HG02973 (cell line): ENCODE results near the gene HIC2.
"Not testable (repeated sequence)": the region's sequence is repeated elsewhere in the genome, so short reads cannot be mapped to it uniquely, and the experiment has no call there.

Source experiments
- ATAC-seq: cut with Tn5 transposase; IDR thresholded peaks from one replicate; pipeline ENCODE4 v1.9.1; 2021; ENCODE audit warnings: moderate library complexity; ENCODE audit not compliant: unreplicated experiment

HIC2 gene

DNA sequence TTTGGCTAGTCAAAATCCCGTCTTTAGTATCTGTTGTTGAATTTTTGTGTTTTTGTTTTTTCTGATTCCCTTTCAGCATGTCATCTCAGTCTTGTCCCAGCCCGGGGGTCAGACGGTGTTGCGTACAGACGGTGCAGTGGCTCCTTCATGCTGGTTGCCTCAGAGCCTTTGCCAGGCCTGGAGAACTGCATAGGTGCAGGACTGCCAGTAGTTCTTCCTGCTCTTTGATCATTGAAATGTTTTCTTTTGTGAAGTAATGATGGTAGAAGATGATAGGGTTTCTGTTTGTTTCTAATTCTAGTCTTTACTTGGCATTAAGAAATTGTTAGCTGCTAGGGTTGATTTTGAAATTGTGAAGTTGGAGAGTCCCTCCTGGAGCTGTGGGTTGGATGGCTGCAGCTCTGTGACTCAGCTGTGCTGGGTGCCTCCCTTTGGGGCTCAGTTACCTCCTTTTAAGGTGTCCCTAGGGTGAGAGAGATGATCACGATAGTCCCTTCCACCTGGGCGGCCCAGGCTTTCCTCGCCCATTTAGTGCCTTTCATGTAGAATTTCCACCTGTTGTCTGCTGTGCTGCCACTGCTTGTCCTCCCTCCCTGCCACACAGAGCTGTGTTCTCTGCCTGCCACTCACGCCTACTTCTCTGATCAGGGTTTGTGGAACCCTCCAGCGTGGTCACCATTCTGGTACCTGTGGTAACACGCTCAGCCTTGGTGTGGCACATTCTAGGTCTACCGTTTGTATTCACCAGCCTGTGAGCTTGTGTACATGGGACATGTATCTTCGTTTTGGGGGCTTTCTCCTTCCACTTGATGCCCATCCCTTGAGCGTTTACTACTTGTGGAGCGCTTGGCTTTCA lies 17.4 kb downstream of the HIC2 start:
- ATAC-seq, result not testable (repeated sequence)

DNA sequence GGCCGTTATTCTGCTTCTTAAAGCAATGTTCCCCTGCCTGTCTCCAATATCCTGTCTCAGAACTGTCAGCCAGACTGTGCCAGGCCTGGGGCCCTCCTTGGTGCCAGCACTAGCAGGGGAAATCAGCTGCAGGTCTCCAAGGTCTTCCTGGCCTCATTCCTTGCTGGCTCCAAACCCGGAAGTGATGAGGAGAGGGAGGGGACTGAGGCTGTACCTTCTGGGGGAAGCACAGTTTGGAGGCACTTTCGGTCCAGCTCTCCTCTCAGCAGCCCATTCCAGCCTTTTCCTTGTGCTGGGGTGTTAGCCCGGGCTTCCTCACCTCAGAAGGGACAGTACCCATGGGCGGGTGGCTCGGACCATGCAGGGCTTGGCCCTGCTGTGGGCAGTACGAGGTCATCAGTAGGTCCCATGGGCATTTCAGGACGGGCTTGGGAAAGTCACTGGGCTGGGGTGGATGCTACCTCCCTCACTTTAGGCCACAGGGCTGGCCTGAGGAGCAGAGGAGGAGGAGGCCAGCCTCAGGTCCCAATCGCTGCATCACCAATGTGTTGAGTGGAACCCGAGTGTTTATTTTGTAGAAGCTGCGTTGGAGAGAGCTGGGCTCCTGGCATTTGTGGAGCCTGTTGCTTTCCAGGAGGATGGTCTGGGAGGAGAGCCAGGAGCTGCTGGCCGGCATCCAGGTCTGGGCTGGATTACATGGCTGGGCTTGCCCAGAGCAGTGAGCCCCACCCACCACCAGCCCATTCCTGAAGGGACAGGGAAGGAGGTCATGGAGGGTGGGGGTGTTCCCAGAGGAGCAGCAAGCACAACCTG lies 19.0 kb downstream of the HIC2 start:
- ATAC-seq, result not testable (repeated sequence)

DNA sequence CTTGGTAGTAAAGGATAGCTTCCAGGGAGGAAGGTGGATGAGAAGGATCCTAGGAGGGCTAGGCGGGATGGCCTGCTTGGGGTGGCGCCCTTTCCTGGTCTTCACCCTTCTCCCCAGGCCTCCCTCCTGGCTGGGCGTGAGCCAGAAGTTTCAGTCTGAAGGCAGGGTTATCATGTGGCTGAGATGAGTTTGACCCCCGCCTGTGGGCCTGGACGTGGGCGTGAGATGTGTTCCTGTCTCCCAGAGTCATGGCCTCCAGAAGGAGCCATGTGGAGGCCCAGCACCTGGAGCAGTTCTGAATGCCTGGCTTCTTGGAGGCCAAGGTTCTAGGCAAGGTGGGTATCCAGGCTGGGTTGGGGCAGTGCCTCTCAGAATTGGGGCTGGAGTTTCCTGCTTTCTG lies 20.8 kb downstream of the HIC2 start:
- ATAC-seq, result not testable (repeated sequence)

DNA sequence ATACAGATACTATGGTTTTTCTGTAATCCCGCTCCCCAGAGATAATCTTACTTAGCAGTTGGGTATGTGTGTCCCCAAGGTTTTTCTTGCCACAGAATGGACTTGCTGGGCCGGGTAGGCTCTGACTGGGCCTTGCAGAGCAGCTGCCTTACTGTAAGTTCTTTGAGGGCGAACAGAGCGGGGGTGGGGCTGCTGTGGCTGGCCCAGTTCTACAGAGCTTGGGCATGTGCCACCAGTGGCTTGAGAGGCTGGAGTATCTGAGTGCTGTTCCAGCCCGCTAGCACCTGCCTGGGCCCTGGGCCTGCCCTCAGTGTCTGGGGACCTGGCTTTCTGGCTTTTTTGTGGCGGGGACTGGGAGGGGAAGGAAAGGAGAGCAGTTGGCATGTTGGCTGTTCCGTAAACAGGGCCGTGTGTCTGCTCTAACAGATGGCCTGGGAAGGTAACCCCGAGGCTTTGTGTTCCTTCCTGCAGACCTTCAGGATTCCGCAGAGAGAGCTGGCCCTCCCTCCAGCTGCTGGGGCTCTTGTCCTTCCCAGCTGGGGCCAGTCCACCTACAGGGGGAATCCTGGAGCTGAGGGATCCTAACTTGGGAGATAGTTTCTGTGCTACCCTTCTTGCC lies 23.0 kb downstream of the HIC2 start:
- ATAC-seq, result not testable (repeated sequence)

DNA sequence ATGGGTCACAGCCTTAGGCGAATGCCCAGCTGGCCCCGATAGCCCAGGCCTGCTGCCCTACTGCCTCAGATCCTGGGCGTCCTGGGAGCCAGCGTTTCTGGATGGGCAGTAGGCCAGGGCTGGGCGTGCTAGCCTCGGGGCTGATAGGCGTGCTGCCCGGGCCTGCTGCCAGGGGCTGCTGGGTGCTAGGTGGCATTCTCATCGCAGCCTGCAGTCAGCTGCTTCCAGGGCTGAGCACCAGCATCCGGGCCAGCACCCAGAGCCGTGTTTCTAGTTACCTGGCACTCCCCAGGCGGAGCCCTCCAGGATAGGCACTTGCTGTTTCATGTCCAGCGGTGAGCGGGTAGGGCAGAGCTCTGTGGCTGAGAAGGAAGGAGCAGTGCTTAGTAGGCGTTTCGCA lies 23.5 kb downstream of the HIC2 start:
- ATAC-seq, result not testable (repeated sequence)

DNA sequence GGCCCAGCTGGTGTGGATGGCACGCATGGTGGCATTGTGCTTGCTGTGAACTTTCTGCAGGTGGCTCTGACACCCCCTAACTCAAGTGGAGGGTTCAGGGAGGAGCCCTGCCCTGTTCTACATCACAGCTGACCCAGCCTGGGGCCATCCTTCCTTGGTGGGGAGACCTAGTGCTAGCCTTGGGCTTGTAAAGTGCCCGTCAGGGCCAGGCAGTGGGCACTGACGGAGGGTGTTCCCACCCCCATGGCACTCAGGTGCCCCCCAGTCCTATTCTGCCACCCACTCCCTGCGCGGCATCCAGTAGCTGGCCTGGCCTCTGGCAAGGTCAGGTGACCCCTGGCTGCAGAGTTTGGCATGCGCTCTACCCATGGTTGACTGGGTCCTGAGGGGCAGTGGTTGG lies 24.0 kb downstream of the HIC2 start:
- not testable (repeated sequence) for ATAC-seq

DNA sequence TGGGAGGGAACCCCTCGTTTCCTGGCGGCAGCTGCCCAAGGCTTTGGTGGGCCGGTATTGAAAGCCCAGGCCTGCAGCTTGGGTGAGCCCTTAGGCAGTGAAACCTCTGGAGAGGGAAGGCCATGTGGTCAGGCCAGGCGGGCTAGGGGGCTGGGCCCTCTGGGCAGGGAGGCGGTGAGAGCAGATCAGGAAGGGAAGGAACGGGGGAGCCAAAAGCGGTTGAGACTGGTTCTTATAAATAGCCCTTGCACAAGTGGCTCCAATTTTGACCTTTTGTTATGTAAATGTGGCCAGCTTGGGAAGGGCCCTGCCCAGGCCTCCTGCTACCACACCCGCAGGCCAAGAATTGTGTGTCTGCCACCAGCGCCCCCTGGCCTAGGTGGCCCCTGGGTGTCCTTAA lies 25.0 kb downstream of the HIC2 start:
- not testable (repeated sequence) for ATAC-seq

DNA sequence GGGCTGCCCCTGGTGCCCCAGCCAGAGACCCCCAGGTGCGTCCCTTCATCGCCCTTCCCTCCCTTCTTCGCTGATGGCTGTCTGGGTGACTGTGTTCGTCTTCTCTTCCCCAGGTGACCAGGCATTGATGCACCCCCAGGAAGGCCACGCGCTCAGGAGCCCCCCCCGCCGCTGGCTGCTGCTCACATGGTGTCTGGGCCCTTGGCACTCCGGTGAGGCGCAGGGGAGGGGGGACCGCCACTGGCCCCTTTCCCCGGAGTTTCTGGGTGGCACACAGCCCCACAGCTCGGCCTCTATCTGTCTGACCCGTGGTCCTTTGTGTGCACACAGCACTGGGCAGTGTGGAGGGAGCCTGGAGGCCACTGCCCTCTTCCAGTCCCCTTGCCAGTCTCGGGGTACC lies 25.5 kb downstream of the HIC2 start:
- ATAC-seq, result not testable (repeated sequence)

DNA sequence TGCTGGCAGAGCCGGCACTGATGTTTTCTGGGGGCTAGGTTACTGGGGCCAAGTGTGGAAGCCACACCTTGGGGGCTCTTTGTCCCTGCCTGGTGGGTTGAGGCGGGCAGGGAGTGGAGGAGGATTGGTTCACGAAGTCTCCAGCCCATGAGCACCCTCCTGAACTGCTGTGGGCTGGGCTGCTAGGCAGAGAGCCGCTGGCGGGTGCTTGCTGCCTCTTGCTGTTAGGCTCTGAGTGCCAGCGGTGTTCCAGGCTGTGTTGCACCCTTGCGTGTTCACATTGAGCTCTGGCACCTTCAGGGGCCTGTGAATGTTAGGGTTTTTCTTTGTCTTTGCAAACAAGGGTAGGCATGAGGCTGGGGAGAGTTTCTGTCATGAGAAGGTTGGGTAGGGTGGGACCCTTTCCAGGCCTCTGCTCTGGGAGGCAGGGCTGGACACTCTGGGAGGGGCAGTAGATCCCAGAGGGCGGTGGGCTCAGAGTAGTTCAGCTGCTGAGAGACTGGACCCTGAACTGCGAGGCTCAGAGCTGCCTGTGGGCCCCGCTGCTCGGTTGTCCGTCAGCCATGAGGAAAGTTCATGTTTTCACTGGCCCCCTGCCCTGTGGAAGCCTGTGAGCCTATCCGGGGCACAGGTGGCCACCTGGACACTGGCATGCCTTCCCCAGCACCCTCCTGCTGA lies 26.0 kb downstream of the HIC2 start:
- ATAC-seq, result no peak

DNA sequence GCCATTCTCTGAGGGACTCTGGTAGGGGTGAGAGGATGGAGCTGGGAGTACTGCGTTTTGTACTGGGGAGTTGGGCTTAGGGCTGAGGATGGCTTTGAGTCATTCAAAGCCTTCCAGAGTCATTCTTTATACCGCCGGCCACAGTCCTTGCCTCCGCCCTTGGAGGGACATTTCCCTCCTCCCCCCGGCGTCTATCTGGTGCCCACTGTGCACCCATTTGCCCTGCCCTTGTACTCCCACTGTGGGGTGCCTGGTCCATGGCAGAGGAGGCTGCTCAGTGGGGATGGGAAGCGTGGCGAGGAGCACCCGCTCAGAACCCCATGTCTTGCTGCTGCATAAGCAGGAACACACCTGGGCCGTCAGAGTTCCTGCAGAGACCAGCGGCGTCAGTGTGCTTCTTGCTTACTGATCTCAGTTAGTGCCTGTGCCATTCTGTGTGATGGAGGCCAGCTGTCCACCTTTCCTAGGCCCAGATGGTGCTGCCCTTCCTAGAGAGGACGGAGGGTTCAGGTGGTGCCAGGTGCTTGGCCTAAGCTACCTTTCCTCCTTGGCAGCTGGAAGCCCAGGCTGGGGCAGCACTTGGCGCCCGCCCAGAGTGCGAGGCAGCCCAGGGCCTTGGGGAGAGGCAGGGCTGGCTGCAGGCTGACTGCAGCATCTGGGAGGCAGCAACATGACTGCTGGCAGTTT lies 26.7 kb downstream of the HIC2 start:
- no peak for ATAC-seq

DNA sequence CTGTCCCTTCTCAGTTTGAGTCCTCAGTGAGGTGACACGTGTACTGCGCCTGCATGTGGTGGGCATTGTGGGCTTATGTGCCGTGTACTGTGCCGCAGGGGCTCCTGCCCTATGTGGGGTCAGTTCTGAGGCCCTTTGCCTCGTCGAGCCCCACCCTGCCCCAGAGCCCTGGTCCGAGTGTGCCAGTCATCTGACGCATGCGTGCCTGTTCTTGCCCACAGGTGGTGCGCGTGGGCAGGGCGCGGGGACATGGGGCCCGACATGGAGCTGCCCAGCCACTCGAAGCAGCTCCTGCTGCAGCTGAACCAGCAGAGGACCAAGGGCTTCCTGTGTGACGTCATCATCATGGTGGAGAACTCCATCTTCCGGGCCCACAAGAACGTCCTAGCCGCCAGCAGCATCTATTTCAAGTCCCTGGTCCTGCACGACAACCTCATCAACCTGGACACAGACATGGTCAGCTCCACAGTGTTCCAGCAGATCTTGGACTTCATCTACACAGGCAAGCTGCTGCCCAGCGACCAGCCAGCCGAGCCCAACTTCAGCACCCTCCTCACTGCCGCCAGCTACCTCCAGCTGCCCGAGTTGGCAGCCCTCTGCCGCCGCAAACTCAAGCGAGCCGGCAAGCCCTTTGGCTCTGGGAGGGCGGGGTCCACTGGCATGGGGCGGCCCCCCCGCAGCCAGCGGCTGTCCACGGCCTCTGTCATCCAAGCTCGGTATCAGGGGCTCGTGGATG lies 27.7 kb downstream of the HIC2 start:
- no peak for ATAC-seq

DNA sequence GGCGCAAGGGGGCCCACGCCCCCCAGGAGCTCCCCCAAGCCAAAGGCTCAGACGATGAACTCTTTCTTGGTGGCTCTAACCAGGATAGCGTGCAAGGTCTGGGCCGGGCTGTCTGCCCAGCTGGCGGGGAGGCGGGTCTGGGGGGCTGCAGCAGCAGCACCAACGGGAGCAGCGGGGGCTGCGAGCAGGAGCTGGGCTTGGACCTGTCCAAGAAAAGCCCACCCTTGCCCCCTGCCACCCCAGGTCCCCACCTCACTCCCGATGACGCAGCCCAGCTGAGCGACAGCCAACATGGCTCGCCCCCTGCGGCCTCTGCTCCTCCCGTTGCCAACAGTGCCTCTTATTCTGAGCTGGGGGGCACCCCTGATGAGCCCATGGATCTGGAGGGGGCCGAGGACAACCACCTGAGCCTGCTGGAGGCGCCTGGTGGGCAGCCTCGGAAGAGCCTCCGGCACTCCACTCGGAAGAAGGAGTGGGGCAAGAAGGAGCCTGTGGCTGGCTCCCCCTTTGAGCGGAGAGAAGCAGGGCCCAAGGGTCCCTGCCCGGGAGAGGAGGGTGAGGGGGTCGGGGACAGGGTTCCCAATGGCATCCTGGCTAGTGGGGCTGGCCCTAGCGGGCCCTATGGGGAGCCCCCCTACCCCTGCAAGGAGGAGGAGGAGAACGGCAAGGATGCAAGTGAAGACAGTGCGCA lies 28.4 kb downstream of the HIC2 start:
- no peak for ATAC-seq

DNA sequence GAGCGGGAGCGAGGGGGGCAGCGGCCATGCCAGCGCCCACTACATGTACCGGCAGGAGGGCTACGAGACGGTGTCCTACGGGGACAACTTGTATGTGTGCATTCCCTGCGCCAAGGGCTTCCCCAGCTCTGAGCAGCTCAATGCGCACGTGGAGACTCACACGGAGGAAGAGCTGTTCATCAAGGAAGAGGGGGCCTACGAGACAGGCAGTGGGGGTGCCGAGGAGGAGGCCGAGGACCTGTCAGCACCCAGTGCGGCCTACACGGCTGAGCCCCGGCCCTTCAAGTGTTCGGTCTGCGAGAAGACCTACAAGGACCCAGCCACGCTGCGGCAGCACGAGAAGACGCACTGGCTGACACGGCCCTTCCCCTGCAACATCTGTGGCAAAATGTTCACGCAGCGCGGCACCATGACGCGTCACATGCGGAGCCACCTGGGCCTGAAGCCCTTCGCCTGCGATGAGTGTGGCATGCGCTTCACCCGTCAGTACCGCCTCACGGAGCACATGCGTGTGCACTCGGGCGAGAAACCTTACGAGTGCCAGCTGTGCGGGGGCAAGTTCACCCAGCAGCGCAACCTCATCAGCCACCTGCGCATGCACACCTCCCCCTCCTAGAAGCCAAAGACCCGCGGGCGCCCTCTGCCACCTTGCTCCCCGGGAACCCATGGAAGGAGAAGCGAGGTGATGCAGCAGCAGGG lies 29.1 kb downstream of the HIC2 start:
- no peak for ATAC-seq

DNA sequence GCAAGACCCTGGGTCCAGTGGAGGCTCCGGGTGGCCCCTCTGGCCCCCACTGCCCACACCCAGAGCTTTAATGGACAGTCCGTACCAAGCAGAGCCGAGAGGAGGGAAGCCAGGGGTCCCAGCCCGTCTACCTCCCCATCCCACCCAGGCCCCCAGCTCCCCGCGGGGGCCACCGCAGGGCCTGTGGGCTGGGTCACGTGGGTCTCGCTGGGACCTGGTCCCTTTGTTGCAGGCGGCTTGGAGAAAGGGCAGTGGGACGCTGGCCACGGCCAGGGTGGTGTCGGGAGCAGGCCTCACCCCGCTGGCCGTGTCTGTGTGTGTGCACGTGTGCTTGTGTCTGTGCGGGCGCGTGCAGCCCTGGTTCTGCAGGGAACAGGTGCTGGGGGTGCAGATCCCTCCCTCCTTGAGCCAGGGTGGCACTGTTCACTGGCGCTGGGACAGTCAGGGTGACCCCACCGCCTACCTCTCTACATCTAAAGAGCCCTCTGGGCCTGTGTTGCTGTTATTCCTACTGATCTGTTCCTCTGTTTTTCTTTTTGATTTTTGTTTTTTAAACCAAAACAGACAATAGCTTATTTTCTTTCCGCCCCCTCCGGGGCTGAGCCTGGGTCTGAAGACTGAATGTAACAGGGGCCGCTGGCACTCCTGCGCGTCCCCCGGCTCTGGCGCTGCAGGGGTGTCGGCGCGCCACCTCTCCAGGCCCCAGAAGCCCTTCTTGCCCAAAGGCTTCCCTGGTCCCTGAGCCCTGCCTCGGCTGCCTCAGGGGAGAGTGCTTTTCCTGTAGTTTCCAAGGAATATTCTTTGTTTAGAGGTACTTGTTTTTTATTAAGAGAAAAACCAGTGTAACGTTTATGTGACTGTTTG lies 29.9 kb downstream of the HIC2 start:
- ATAC-seq, result no peak

DNA sequence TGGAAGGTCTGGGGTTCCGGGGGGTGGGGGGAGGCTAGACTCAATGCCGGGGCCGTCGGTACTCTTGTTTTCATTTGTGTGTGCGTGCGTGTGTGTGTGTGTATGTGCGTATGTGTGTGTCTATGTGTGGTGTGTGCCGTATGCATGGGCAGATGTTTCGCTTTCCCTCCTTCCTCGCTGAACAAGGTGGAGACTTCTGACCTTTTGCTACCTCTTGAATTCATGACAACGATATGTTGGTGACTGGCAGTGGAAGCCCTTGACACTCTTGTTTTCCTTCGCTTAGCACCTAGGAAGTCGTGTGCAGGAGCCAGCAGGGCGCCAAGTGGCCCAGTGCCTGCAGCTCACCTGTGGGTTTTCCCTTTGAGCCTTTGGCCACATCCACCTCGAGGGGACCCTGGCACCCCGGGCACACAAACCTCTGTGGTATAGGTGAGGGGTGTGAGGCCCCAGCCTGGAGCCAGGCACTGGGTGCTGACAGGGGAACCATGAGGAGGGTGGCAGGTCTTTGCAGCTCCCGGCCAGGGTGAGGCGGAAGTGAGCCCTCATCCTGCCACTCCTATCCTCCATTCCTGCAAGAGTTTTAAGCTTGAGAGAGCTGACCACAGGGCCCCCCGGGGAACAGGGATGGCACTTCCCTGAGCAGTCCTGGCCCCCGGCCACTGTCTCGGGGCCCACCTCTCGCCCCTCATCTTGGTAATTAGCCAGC lies 30.7 kb downstream of the HIC2 start:
- no peak for ATAC-seq

DNA sequence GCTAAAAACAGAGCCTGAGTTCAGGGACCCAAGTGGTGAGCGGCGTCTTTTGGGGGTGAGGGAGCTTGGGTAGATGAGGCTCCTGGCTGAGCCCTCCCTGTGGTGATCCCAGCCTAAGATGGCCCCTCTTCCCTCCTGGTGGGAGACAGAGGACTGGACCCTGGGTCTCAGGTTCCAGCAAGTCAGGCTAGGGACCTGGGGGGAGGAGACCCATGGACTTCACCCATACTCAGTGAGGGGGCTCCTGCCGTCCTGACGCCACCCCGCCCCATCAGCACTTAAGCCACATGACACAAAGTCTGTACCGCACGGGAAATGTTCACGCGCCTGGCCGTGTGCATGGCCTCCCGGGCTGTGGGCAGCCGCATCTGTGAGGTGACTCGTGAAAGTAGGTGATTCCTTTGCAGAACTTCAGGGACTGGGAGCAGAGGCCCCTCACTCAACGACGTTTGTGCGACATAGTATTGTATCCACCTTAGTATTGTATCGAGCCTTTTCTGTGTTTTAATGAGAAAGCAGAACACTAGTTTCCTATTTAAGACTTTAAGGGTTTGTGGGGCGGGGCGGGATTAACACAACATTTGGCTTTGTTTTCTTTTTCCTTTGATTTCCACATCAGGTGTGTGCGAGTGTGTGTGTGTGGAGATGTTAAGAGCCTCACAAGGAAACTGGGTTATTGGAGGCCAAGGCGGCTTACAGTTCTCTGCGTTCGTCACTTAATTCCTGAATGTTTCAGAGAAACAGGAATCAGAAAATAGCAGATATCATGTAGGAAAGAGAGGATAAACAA lies 31.7 kb downstream of the HIC2 start:
- ATAC-seq, result no peak
